Vagina (tissue), 2 donors: Measurements from ENCODE around the gene SCAI.

Source experiments
- POLR2A ChIP-seq, 2 donors: fragments of 450-650 bp; IDR thresholded peaks; one replicate each; pipeline ENCODE4 v1.6.1; 2017; ENCODE audit warnings: antibody characterized with exemption in 2 of 2, mild to moderate bottlenecking in 2 of 2, moderate library complexity in 2 of 2
- POLR2AphosphoS5 ChIP-seq, 2 donors: sonication (generic); formaldehyde crosslinking; IDR thresholded peaks; one replicate each; pipeline ENCODE4 v1.9.0; 2017; ENCODE audit warnings: antibody characterized with exemption in 2 of 2, mild to moderate bottlenecking in 2 of 2, low read depth in 1 of 2; ENCODE audit not compliant: insufficient read depth in 1 of 2
- TF ChIP-seq, protein P1 (sequence below), 3 experiments: fragments of 450-650 bp in 2 of 3; fragments of 200-600 bp in 1 of 3; sonication (generic) in 1 of 3; IDR thresholded peaks; one replicate each; pipeline ENCODE4 v1.5.1; 2017 to 2019; ENCODE audit warnings: antibody characterized with exemption in 3 of 3, mild to moderate bottlenecking in 2 of 3, moderate library complexity in 2 of 3

GRCh38 chr9:125142560-125143376 is 560 bp downstream of the SCAI start:
- TF ChIP-seq, protein P1, sequence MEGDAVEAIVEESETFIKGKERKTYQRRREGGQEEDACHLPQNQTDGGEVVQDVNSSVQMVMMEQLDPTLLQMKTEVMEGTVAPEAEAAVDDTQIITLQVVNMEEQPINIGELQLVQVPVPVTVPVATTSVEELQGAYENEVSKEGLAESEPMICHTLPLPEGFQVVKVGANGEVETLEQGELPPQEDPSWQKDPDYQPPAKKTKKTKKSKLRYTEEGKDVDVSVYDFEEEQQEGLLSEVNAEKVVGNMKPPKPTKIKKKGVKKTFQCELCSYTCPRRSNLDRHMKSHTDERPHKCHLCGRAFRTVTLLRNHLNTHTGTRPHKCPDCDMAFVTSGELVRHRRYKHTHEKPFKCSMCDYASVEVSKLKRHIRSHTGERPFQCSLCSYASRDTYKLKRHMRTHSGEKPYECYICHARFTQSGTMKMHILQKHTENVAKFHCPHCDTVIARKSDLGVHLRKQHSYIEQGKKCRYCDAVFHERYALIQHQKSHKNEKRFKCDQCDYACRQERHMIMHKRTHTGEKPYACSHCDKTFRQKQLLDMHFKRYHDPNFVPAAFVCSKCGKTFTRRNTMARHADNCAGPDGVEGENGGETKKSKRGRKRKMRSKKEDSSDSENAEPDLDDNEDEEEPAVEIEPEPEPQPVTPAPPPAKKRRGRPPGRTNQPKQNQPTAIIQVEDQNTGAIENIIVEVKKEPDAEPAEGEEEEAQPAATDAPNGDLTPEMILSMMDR (IDR thresholded peaks at IDR 0.05), result no peak
- TF ChIP-seq POLR2A (IDR thresholded peaks at IDR 0.05) (no peak), POLR2AphosphoS5 (IDR thresholded peaks at IDR 0.05; ENCODE audit: insufficient read depth in 1 of 2, low read depth in 1 of 2) (no peak)
